Left ventricle myocardium inferior (tissue), 1 donor: Measurements from ENCODE around the gene SLC12A1. TPM values are rescaled to one million over a fixed set of nuclear protein-coding genes. Genes with fewer than 3 reads are reported as not detected.

Experiments used
- DNase-seq: peaks from one replicate; pipeline ENCODE4 v3.0.0-alpha.2; 2020
- H3K27ac ChIP-seq: fragments of 200-600 bp; replicated peaks from 2 replicates; pipeline ENCODE4 v1.8.0; 2021
- H3K27me3 ChIP-seq: fragments of 200-600 bp; 2 replicates; pipeline ENCODE4 v1.8.0; 2021; ENCODE audit warnings: low read depth
- H3K36me3 ChIP-seq: fragments of 200-600 bp; 2 replicates; pipeline ENCODE4 v1.8.0; 2021
- H3K4me1 ChIP-seq: fragments of 200-600 bp; 2 replicates; pipeline ENCODE4 v1.8.0; 2021
- H3K4me3 ChIP-seq: fragments of 200-600 bp; 2 replicates; pipeline ENCODE4 v1.8.0; 2021; ENCODE audit warnings: mild to moderate bottlenecking, moderate library complexity
- H3K9me3 ChIP-seq: fragments of 200-600 bp; replicated peaks from 2 replicates; pipeline ENCODE4 v1.8.0; 2021
- intact Hi-C: fragments of 100-400 bp; cut with micrococcal nuclease; formaldehyde crosslinking; loops from one replicate; pipeline ENCODE4 v1.11.0; 2022
- long read RNA-seq: library from polyadenylated mRNA; unstranded; transcript quantifications from one replicate; pipeline ENCODE4 v2.0.0, GENCODE V29; 2021
- total RNA-seq: library from RNA; stranded (reverse); fragmentation: NEBNext Ultra II Directional; extraction: Animal tissue kit (Norgen Biotek cat#: 25700); gene quantifications from one replicate; pipeline ENCODE4 v1.2.1, GENCODE V29; 2021
- TF ChIP-seq, protein P1 (sequence below): fragments of 200-600 bp; IDR thresholded peaks from 2 replicates; pipeline ENCODE4 v1.8.0; 2021; ENCODE audit warnings: antibody characterized with exemption, mild to moderate bottlenecking, borderline replicate concordance
- donor health status: DM: no; HTN: yes; CAD: no; lungs with severe emphysema.

SLC12A1 gene
- not detected for total RNA-seq
- long read RNA-seq: 0 reads

DNA sequence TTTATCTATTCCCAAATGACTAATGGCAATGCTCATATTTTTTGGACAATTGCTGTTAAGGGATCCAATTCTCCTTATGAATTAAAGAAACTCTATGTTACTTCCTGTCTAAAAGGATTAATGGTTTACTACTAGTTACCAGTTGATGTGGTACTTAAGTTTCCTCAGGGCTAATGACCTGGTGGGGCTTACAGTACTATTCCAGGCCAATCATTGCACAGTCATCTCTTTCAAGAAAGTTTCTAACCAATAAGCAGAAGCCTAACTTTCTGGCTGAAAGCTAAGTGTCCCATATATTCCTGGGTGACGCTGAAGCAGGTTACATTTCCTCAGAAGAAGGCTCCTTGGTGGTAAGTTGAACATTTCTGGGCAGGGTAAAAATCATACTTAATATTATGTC is at the start of gene SLC12A1:
SLC12A1 (plus strand) TSS at position 322 of the 400 bp plus-strand sequence. CDS start 1,418 bp downstream, outside the sequence.
- DNase-seq: no peak
- Histone ChIP-seq H3K9me3 (no peaks in the 10 kb centered on the region), H3K4me1 (no peaks in the 10 kb centered on the region), H3K36me3 (no peaks in the 10 kb centered on the region), H3K4me3 (no peak within 1 kb of the TSS), H3K27ac (no peak within 1 kb of the TSS), H3K27me3 (peaks cover 5% of the 10 kb centered on the region)
- TF ChIP-seq, protein P1, sequence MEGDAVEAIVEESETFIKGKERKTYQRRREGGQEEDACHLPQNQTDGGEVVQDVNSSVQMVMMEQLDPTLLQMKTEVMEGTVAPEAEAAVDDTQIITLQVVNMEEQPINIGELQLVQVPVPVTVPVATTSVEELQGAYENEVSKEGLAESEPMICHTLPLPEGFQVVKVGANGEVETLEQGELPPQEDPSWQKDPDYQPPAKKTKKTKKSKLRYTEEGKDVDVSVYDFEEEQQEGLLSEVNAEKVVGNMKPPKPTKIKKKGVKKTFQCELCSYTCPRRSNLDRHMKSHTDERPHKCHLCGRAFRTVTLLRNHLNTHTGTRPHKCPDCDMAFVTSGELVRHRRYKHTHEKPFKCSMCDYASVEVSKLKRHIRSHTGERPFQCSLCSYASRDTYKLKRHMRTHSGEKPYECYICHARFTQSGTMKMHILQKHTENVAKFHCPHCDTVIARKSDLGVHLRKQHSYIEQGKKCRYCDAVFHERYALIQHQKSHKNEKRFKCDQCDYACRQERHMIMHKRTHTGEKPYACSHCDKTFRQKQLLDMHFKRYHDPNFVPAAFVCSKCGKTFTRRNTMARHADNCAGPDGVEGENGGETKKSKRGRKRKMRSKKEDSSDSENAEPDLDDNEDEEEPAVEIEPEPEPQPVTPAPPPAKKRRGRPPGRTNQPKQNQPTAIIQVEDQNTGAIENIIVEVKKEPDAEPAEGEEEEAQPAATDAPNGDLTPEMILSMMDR: no peak
- intact Hi-C loops: no loop called here

DNA sequence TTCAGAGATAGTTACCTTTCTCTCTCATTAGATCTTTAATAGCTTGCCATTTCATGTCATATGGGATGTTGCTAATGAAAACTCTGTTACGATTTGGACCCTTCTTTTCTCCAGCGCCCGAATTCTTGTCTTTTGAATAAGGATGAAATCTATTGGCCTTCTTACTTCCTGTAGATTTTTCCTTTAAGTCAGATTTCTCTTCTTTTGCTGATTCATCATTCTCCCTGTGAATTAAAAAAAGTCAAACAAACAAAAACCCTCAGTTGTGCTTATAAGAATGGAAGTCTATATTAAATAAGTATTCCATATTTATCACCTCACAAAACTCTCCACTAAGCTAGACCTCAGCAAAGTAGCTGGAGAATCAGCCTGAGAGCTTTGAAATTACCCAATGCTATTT is 37.5 kb upstream of the SLC12A1 start:
- DNase-seq: no peak
- Histone ChIP-seq H3K27me3 (no peaks in the 10 kb centered on the region), H3K36me3 (no peaks in the 10 kb centered on the region), H3K27ac (no peak overlapping the region), H3K9me3 (peaks cover 13% of the 10 kb centered on the region), H3K4me1 (no peaks in the 10 kb centered on the region), H3K4me3 (no peak overlapping the region)
- TF ChIP-seq, protein P1: no peak
- intact Hi-C loops: no loop called here

DNA sequence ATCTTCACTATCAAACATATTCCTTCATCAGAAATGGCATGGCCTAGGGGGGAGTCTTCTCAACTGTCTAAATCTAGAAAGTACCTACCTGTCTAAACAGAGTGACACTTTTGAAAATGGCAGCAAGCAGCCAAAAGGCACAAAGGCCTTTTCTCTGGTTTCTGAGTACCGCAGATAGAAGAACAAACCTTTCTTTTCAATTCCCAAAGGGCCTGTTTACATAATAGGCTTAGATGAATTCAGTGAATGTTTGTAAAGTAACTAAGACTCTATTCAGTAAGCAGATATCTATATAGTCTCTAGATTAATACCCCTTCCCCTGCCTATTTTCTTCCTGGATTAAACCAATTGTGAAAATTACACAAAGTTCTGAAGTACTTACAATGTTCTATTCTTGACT is 35.1 kb upstream of the SLC12A1 start:
- Histone ChIP-seq H3K36me3 (no peaks in the 10 kb centered on the region), H3K27me3 (no peaks in the 10 kb centered on the region), H3K27ac (no peak overlapping the region), H3K4me1 (no peaks in the 10 kb centered on the region), H3K4me3 (no peak overlapping the region), H3K9me3 (peaks cover 18% of the 10 kb centered on the region)
- no peak for DNase-seq
- intact Hi-C loops: no loop called here
- TF ChIP-seq, protein P1: no peak

DNA sequence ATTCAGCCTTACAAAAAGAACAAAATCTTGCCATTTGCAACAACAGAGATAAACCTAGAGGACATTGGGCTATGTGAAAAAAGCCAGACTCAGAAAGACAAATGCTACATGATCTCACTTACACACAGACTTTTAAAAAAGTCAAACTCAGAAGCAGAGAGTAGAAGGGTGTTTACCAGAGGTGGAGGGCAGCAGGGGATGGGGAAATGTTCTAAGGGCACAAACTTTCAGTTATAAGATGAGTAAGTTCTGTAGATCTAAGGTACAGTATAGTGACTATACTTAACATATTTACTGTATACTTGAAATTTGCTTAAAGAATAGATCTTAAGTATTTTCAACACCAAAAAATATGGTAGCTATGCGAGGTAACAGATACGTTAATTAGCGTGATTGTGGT is 31.0 kb upstream of the SLC12A1 start:
- Histone ChIP-seq H3K9me3 (peaks cover 18% of the 10 kb centered on the region), H3K36me3 (no peaks in the 10 kb centered on the region), H3K4me1 (peaks cover 22% of the 10 kb centered on the region), H3K4me3 (no peak overlapping the region), H3K27ac (no peak overlapping the region), H3K27me3 (peaks cover 14% of the 10 kb centered on the region)
- no peak for DNase-seq
- intact Hi-C loops: no loop called here
- TF ChIP-seq, protein P1: no peak

DNA sequence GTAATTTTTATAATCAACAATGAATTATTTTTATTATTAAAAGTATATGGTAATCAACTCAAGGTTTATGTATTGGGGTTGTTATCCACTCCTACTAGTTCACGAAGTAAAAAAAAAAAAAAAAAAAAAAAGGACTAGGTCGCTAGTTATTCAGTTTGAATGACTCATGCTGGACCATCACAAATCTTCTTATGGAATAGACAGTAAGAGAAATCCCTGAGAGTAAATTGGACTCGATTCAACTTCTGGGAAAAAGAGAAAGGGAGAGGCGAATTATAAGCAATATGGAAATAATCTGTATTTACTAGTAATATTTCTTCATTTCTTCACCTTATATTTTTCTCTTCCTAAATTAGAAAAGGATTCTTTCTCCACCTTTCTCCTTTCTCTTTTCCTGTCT is 30.0 kb upstream of the SLC12A1 start:
- Histone ChIP-seq H3K27me3 (peaks cover 14% of the 10 kb centered on the region), H3K4me1 (peaks cover 22% of the 10 kb centered on the region), H3K27ac (no peak overlapping the region), H3K36me3 (no peaks in the 10 kb centered on the region), H3K9me3 (peaks cover 18% of the 10 kb centered on the region), H3K4me3 (no peak overlapping the region)
- intact Hi-C loops: no loop called here
- TF ChIP-seq, protein P1: no peak
- DNase-seq: no peak
